Astrocyte of the cerebellum (primary cell): ENCODE measurements around the gene TES.

Experiments
- DNase-seq: peaks from one replicate; pipeline ENCODE4 v3.0.0-alpha.2; 2011; ENCODE audit warnings: low read depth
- H3K4me3 ChIP-seq: 2 replicates; pipeline ENCODE4 v1.5.1; 2011; ENCODE audit warnings: mild to moderate bottlenecking, low read depth, low read length, moderate library complexity
- CTCF ChIP-seq: IDR thresholded peaks from 2 replicates; pipeline ENCODE4 v1.5.1; 2012; ENCODE audit warnings: low read length, low read depth, moderate library complexity, mild to moderate bottlenecking; ENCODE audit errors: missing control alignments
- in situ Hi-C: cut with HindIII; loops from 2 replicates; pipeline ENCODE4 v1.10.0; 2017; ENCODE audit warnings: low sequenced_read_pairs

TES gene

DNA sequence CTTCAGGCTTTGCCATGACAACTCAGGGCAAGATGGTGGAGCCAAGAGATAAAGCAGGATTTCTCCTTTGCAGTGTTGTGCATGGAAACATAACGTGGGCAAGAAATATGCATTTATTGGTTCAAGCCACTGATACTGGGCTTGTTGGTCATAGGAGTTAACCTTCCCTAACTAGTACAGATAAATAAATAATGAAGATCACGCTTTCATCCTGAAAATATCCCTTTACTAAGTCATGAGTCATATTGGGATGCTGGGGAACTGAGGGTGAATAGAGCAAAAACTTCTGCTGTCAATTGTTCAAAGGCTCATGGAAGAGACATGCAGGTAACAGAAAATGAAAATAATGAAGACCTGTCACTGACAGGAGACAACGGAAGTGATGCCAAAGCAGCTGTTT, 55.5 kb downstream of the TES start:
- TF ChIP-seq CTCF = no peak
- no peak overlapping the region for H3K4me3 ChIP-seq
- no peak for DNase-seq
- in situ Hi-C loops = no loop called here

DNA sequence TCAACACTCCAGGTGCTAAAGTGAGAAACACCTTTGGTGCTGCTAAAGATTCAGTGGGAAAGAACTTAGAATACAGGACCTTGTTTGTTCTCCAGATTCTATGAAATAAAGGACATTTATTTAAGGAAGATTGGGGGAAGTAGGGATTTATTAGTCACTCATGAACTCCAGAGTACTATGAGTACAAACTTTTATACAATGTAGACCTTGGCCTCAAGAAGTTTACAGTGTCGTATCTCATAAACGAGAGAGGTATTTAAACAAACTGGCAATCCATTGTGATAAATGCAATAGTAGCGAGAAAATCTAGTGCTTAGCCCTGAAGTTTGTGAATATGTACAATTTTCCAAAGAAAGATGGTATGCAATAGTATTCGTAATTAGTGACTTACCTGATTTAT, 59.1 kb downstream of the TES start:
- no peak for TF ChIP-seq CTCF
- no peak for DNase-seq
- in situ Hi-C loops = no loop called here
- H3K4me3 ChIP-seq = no peak overlapping the region

GRCh38 chr7:116271161-116271913, 61.0 kb downstream of the TES start:
- no peak for DNase-seq
- in situ Hi-C loops = no loop called here
- no peak overlapping the region for H3K4me3 ChIP-seq
- no peak for TF ChIP-seq CTCF

GRCh38 chr7:116271963-116272886, 61.9 kb downstream of the TES start:
- DNase-seq = peak; percentile 89
- no peak for TF ChIP-seq CTCF
- in situ Hi-C loops = no loop called here
- H3K4me3 ChIP-seq = peak overlapping the region; percentile 13

GRCh38 chr7:116273283-116273917, 63.1 kb downstream of the TES start:
- no peak for TF ChIP-seq CTCF
- no peak overlapping the region for H3K4me3 ChIP-seq
- DNase-seq = no peak
- in situ Hi-C loops = no loop called here

DNA sequence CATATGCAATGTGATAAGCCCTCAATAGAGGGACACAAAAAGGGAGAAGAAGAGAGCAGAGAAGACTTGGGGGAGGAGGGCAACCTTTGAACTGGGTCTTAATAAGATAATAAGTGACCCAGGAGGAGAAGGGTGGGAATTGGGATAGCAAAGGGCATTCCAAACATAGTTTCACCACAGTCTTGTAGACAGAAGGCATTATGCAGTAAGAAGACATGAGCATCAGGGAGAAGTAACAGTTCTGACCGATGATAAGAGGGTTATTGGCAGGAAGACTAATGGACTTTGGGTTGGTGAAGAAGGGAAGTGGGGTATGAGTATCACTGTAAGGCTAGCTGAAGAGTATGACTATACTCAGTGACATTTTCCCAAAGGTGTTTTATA, 63.6 kb downstream of the TES start:
- in situ Hi-C loops = no loop called here
- TF ChIP-seq CTCF = no peak
- H3K4me3 ChIP-seq = no peak overlapping the region
- no peak for DNase-seq
